ENCODE results near the gene PRSS38.

The PRSS38 gene

GRCh38 chr1:227779021-227779441, 36.4 kb upstream of the PRSS38 start:
- no peak for DNase-seq (ENCODE audit: low read depth)

- no peak for DNase-seq (ENCODE audit: low read depth)
These were observed 35.8 kb upstream of the PRSS38 start for GRCh38 chr1:227779685-227780084.

DNA sequence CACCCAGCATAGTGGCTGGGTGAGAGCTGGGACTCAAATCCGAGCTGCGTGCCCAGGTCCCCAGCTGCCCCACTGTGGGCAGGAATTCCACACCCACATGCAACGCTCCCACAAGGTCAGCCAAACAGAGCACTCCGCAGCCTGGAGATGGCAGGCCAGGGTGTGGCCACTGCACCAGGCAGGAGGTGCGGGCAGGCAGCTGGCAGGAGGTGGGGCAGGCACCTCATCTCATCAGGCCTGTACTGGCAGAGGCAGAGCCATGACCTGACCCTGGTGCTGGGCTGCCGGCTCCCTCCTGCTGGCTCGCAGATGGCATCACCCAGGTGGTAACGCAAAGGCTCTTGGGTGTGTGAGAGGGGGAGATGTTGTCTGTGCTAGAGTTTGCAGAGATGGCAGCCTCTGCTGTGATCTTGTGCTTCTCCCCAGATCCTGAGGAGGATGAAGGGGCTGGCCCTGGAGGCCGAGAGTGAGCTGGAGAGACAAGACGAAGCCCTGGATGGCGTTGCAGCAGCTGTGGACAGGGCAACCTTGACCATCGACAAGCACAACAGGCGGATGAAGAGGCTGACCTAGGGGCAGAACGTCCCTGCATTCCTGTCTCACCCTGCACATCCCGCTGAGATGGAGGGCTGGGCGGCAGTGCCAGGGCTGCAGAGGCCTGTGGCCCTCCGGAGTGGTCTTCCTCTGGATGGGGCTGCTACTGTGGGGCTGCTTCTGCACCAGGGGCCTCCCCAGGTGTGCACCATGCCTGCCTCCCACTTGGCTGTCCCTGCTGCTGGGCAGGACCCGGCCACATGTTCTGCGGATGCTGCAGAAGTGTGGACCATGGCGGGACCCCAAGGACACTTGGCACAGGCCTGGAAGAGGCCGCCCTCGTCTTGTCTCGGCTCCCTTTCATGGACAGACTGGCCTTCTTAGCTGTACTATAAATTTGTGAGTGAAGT, 35.1 kb upstream of the PRSS38 start:
- no peak for DNase-seq (ENCODE audit: low read depth)

DNA sequence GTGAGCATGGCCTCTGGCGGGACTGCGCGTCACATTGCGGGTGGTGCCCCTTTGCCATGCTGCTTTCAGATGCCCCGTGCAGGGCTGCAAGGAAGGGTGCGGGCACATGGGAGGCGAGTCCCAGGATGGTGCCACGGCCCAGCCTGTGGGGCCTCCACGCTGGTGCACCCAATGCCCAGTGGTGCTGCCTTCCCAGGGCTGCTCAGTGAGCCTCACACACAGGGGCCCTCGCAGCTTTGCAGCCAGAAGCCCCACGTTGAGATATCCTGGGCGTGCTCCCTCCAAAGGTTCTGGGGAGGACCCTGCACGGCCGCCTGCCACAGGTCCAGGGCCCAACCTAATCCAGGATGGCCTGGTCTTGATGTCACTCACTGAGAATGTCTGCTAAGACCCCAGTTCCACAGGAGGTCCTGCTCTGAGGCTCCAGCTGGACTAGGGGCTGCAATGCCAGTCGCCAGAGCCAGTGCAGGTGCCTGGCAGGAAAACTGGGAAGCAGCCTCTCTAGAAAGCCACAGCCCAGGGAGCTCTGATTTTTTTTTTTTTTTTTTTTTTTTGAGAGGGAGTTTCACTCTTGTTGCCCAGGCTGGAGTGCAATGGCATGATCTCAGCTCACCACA, 34.1 kb upstream of the PRSS38 start:
- no peak for DNase-seq (ENCODE audit: low read depth)

GRCh38 chr1:227782226-227782625, 33.2 kb upstream of the PRSS38 start:
- DNase-seq (ENCODE audit: low read depth): no peak

DNA sequence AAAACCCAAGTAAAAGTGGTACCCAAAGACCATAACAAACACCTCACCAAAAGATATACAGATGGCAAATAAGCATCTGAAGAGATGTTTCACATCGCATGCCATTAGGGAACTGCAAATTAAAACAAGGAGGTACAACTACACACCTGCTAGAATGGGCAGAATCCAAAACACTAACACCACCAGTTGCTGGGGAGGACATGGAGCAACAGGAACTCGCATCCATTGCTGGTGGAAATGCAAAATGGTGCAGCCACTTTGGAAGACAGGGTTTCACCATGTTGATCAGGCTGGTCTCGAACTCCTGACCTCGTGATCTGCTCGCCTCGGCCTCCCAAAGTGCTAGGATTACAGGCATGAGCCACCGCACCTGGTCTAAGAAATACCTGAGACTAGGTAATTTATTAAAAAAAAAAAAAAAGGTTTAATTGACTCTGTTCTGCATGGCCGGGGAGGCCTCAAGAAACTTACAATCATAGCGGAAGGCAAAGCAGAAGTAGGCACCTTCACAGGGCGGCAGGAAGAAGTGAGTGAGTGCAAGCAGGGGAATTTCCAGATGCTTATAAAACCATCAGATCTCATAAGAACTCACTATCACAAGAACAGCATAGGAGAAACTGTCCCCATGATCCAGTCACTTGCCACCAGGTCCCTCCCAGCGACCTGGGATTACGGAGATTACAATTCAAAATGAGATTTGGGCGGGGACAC, 30.2 kb upstream of the PRSS38 start:
- no peak for DNase-seq (ENCODE audit: low read depth)

GRCh38 chr1:227785805-227786671, 29.4 kb upstream of the PRSS38 start:
- no peak for DNase-seq (ENCODE audit: low read depth)

DNA sequence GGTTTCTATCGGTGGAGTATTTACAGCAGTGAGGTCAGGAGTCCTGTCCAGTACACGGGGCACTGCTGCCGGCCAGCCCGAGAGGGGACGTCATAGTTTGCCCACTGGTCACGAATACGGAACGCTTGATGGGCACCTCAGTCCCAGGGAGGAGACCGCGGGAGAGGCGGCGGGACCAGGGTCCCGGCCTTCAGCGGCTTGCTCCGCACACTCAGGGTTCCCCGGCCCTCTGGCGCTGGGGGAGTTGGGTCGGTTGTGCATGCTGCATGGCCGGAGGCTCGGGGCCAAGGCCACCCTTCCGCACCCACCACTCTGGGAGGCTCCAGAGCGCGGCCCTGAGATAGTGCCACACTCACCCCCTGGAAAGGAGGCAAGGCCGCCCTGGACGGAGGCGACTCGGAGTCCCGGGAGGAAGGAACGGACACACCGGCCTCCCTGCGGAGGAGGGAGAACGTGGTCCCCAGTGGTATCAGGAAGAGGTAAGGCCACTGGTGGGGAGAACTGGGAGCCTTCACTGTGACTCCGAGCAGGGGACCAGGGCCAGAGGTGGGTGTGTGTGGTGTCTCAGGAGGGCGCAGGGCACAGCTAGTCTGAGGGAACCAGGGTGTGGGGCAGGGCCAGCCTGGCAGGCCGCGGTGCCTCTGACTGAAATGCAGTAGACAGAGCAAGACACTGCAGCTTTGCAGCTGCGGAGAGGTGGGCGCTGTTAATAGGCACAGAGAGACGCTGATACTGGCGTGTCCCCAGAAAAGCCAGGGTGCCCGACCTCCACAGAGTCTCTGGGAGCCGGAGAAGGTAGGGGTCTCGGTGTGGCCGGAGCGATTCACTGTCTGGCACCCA, 28.6 kb upstream of the PRSS38 start:
- DNase-seq (ENCODE audit: low read depth): no peak

DNA sequence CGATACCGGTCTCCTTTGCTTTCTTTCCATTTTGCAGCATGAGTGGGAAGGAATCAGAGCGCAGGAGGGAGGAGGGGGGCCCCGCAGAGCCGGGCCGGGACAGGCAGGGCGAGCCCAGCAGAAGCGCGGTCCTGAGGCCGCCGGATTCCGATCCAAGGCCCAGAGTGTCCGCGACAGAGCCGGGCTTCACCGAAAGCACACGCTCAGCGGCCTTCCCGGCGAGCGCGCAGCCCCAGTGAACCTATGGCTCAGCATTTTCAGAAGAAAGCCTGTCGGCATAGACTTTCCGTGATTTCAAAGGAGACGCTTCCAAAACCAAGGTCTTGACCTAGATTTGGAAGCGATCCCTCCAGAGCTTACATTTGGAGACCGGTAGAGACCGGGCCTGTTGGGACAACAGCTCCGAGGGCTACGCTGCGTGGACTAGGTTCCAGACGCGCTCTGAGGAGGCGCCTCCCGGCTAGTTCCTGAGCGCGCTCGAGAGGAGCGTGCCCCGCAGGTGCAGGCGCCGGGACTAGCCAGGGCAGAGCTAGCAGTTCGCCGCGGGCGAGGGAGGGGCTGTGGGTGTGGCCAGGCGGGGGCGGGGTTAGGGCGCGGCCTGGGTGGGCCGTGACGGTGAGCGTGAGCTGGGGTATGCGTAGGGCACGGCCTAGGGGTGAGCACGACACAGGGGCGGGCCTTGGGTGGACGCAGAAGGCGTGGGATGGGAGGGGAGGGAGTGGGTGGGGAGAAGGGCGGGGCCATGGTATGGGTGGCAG, 27.8 kb upstream of the PRSS38 start:
- DNase-seq (ENCODE audit: low read depth): peak; percentile 76

- DNase-seq (ENCODE audit: low read depth): no peak
These were observed 27.0 kb upstream of the PRSS38 start for GRCh38 chr1:227788271-227789083.

GRCh38 chr1:227789084-227790033, 26.1 kb upstream of the PRSS38 start:
- DNase-seq (ENCODE audit: low read depth): no peak

DNA sequence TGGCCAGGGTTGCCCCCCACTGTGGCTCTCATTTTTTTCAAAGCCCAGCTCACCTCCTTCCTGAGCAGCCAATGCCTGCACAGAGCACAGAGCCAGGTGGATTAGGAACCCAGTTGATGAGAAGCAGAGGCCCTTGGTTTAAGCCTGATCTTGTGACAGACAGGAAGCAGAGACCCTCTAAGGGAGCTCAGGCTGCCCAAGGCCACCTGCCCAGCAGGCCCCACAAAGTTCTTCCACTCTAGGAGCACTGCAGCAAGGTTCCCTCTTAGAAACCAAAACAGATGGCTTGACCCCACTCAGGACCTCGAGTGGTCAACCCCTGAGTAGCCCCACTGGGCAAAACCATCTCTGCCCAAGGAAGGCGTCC, 25.5 kb upstream of the PRSS38 start:
- no peak for DNase-seq (ENCODE audit: low read depth)

GRCh38 chr1:227790868-227791267, 24.6 kb upstream of the PRSS38 start:
- DNase-seq (ENCODE audit: low read depth): no peak

GRCh38 chr1:227791425-227792143, 23.9 kb upstream of the PRSS38 start:
- no peak for DNase-seq (ENCODE audit: low read depth)

GRCh38 chr1:227792216-227793078, 23.0 kb upstream of the PRSS38 start:
- DNase-seq (ENCODE audit: low read depth): no peak

Measured in GM04504 (cell line).